ENCODE measurements around the gene SBDS. TPM values are rescaled to one million over a fixed set of nuclear protein-coding genes. Genes with fewer than 3 reads are reported as not detected.

Gene SBDS
- 98.1 to 128 TPM (median 105 TPM) in 5 replicates for total RNA-seq (2022; extraction: Qiagen RNA extraction)

DNA sequence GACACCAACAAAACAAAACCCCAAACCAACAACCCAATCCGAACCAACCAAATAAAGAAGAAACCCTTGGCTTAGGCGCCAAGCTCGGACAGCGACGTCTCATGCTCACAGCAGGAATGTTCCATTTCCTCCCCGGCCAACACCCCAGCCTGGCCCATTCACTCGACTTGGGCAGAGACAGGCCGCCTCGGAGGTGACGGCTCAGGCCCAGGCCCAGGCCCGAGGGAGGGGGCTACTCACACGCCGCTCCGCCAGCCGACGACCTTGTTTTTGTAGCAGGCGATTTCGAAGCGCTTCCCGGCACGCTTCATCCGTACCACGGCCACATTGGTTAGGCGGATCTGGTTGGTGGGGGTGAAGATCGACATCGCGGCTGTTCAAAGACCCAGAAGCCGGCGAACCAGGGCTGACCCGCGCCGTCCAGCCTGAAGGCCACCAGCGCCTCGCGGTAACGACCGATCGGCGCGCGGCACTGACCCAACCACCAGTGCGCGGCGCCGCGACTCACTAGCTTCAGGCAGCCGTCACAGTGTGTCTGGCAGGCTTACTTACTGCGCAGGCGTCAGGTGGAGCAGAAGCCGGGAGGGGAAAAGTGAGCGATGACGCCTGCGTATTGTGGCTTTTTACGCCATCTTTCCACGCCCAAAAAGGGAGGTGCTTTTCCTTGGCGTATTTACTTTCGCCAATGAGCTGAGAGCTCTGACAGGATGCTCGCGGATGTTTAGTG, at the start of gene SBDS:
Gene SBDS (minus strand): TSS at position 537 of the 727 bp plus-strand sequence. CDS start 169 bp downstream, at position 368.

DNA sequence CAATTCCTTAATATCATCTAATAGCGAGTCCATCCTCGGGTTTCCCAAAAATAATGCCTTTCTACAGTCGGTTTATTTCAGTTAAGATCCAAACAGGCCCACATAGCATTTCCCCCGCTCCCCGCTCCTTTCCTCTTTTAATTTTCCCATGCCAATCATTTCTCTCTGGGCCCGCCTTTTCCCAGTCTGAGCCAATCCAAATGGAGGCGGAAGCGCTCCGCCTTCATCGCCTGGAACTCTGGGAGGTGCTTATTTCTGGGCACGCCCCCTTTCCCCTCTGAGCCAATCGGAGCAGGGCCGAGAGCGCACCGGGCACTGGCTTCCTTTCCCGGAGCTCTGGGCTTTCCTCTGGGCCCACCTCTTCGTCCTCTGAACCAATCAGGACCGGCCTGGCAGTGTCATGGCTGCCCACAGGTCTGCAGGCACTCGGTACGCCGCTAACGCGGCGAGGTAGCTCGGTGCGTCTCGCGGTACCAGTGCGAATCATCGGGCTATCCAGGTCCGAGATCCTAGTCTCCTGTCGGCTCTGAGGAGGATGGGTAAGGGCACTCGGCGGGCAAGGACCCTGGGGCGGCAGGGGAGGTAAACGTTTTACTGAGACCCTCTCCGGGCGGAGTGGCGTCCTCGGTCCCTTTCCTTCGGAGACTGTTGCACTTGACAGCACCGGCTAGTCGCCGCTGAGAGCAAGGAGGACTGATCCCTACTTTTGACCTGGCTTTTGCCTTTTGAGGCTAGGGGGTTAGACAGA, 1.2 kb upstream of the SBDS start, which contains the start of gene TYW1:
Gene TYW1 (plus strand): TSS at position 390 of the 748 bp plus-strand sequence. CDS start 146 bp downstream, at position 536.

Other genes with a start within 250 kb of the SBDS start
- gene TMEM248, start 74.4 kb downstream of the SBDS start, total RNA-seq (2022; extraction: Qiagen RNA extraction) = 80.8 to 94.3 TPM (median 88.3 TPM) in 5 replicates
- 14.3 to 17.8 TPM (median 15.1 TPM) in 5 replicates for gene TYW1, start 1.2 kb upstream of the SBDS start, total RNA-seq (2022; extraction: Qiagen RNA extraction)

All from A549 treated with CORT108297 at 1 μM for 4 hours (cell line).